ENCODE measurements around the gene CTNNA3. TPM values are rescaled to one million over a fixed set of nuclear protein-coding genes. Genes with fewer than 3 reads are reported as not detected.
"Not testable (repeated sequence)": the region's sequence is repeated elsewhere in the genome, so short reads cannot be mapped to it uniquely, and the experiment has no call there.

Gene CTNNA3
- total and polyA plus RNA-seq, 4 donors = under 0.01 to 39.8 (median 0.09) TPM

GRCh38 chr10:67690540-67690939 lies 5.5 kb downstream of the CTNNA3 start:
- not testable (repeated sequence) for DNase-seq; ATAC-seq (ENCODE audit: insufficient read depth, low FRiP score)
- WGBS, 2 donors = 85 to 93% methylated on average over 7 of the region's 7 CpGs

DNA sequence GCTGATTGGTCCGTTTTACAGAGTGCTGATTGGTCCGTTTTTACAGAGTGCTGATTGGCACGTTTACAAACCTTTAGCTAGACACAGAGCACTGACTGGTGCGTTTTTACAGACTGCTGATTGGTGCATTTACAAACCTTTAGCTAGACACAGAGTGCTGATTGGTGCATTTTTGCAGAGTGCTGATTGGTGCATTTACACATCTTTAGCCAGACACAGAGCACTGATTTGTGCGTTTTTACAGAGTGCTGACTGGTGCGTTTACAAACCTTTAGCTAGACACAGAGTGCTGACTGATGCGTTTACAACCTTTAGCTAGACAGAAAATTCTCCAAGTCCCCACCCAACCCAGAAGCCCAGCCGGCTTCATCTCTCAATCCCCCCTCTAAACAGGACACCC lies 11.9 kb downstream of the CTNNA3 start:
- DNase-seq; H3K27me3 ChIP-seq (ENCODE audit: control insufficient read depth in 3 of 3, insufficient read depth in 3 of 3, low read length in 2 of 3); H3K36me3 ChIP-seq (ENCODE audit: control insufficient read depth in 4 of 4, insufficient read depth in 4 of 4, low read length in 4 of 4); H3K27ac ChIP-seq (ENCODE audit: low read depth in 1 of 2, low read length in 1 of 2); H3K4me1 ChIP-seq (ENCODE audit: control insufficient read depth in 5 of 5, insufficient read depth in 5 of 5, low read length in 5 of 5); ATAC-seq (ENCODE audit: insufficient read depth, low FRiP score); H3K9ac ChIP-seq (ENCODE audit: insufficient read depth in 1 of 2, low read length in 2 of 2); H3K4me3 ChIP-seq; H3K9me3 ChIP-seq (ENCODE audit: control insufficient read depth in 4 of 4, insufficient read depth in 3 of 4, low read length in 3 of 4): not testable (repeated sequence)
- WGBS, 2 donors = 92 to 94% methylated on average over 8 of the region's 8 CpGs

More at GRCh38 chr10:67690540-67690939, 5.5 kb downstream of the CTNNA3 start:
- H3K27me3 ChIP-seq (ENCODE audit: control insufficient read depth in 3 of 3, insufficient read depth in 3 of 3, low read length in 2 of 3); H3K9me3 ChIP-seq (ENCODE audit: control insufficient read depth in 4 of 4, insufficient read depth in 3 of 4, low read length in 3 of 4); H3K9ac ChIP-seq (ENCODE audit: insufficient read depth in 1 of 2, low read length in 2 of 2); H3K27ac ChIP-seq (ENCODE audit: low read depth in 1 of 2, low read length in 1 of 2); H3K4me3 ChIP-seq; H3K4me1 ChIP-seq (ENCODE audit: control insufficient read depth in 5 of 5, insufficient read depth in 5 of 5, low read length in 5 of 5); H3K36me3 ChIP-seq (ENCODE audit: control insufficient read depth in 4 of 4, insufficient read depth in 4 of 4, low read length in 4 of 4): not testable (repeated sequence)

- Histone ChIP-seq H3K27ac (ENCODE audit: low read depth in 1 of 2, low read length in 1 of 2) (no peak overlapping the region), H3K27me3 (ENCODE audit: control insufficient read depth in 3 of 3, insufficient read depth in 3 of 3, low read length in 2 of 3) (peaks cover 0 to 3% (median 2%) of the 10 kb centered on the region in 3 donors), H3K4me1 (ENCODE audit: control insufficient read depth in 5 of 5, insufficient read depth in 5 of 5, low read length in 5 of 5) (peaks cover 0 to 3% (median 0%) of the 10 kb centered on the region in 5 donors), H3K36me3 (ENCODE audit: control insufficient read depth in 4 of 4, insufficient read depth in 4 of 4, low read length in 4 of 4) (no peaks in the 10 kb centered on the region), H3K4me3 (no peak overlapping the region), H3K9me3 (ENCODE audit: control insufficient read depth in 4 of 4, insufficient read depth in 3 of 4, low read length in 3 of 4) (peaks cover 0 to 2% (median 0%) of the 10 kb centered on the region in 4 donors), H3K9ac (ENCODE audit: insufficient read depth in 1 of 2, low read length in 2 of 2) (no peak overlapping the region)
- 61 to 70% methylated on average over 1 of the region's 1 CpG for WGBS, 2 donors
- TF ChIP-seq, protein P1, sequence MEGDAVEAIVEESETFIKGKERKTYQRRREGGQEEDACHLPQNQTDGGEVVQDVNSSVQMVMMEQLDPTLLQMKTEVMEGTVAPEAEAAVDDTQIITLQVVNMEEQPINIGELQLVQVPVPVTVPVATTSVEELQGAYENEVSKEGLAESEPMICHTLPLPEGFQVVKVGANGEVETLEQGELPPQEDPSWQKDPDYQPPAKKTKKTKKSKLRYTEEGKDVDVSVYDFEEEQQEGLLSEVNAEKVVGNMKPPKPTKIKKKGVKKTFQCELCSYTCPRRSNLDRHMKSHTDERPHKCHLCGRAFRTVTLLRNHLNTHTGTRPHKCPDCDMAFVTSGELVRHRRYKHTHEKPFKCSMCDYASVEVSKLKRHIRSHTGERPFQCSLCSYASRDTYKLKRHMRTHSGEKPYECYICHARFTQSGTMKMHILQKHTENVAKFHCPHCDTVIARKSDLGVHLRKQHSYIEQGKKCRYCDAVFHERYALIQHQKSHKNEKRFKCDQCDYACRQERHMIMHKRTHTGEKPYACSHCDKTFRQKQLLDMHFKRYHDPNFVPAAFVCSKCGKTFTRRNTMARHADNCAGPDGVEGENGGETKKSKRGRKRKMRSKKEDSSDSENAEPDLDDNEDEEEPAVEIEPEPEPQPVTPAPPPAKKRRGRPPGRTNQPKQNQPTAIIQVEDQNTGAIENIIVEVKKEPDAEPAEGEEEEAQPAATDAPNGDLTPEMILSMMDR (IDR thresholded peaks at IDR 0.05; ENCODE audit: control extremely low read depth, extremely low read depth) = no peak
- no peak for DNase-seq
- no peak for ATAC-seq (ENCODE audit: insufficient read depth, low FRiP score)
These were observed 17.5 kb downstream of the CTNNA3 start for GRCh38 chr10:67678335-67678974.

DNA sequence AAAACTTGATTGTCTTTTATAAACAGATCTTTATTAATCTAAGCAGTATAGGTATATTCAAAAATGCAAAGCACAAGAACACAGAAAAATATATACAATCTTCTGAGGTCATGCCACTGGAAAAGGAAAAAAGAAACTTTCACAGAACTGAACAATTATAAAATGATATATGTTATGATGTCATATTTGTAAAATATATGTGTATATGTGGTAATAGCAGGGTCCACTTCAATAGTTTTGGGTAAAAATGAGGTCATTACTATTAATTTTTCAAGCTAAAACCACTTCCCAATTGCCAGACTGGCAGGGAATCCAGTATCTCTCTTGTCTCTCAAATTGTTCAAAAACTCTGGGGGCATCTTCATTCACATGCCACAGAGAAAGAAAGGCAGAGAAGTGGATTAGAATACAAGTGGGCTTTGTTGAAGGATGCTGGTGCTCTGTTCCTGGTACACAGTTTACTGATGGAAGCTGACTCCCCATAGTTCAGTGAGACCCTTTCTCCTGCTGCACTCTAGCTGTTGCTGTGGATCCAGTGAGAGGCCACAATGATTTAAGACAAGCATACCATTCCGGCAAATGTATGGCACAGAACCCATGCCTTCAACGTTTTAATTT lies 19.7 kb downstream of the CTNNA3 start:
- ATAC-seq (ENCODE audit: insufficient read depth, low FRiP score) = no peak
- H3K9me3 ChIP-seq (ENCODE audit: control insufficient read depth in 4 of 4, insufficient read depth in 3 of 4, low read length in 3 of 4) = peaks cover 0 to 2% (median 0%) of the 10 kb centered on the region in 4 donors
- no peak overlapping the region for H3K9ac ChIP-seq (ENCODE audit: insufficient read depth in 1 of 2, low read length in 2 of 2)
- H3K4me1 ChIP-seq (ENCODE audit: control insufficient read depth in 5 of 5, insufficient read depth in 5 of 5, low read length in 5 of 5) = peaks cover 0 to 3% (median 0%) of the 10 kb centered on the region in 5 donors
- 62 to 80% methylated on average over 2 of the region's 2 CpGs for WGBS, 2 donors
- TF ChIP-seq, protein P1 (IDR thresholded peaks at IDR 0.05; ENCODE audit: control extremely low read depth, extremely low read depth) = no peak
- no peak for DNase-seq
- no peak overlapping the region for H3K4me3 ChIP-seq
- peaks cover 0 to 3% (median 2%) of the 10 kb centered on the region in 3 donors for H3K27me3 ChIP-seq (ENCODE audit: control insufficient read depth in 3 of 3, insufficient read depth in 3 of 3, low read length in 2 of 3)
- H3K36me3 ChIP-seq (ENCODE audit: control insufficient read depth in 4 of 4, insufficient read depth in 4 of 4, low read length in 4 of 4) = no peaks in the 10 kb centered on the region
- no peak overlapping the region for H3K27ac ChIP-seq (ENCODE audit: low read depth in 1 of 2, low read length in 1 of 2)
